WERI-Rb-1 (cell line): Measurements from ENCODE around the gene TTC1.
"Not testable (repeated sequence)": the region's sequence is repeated elsewhere in the genome, so short reads cannot be mapped to it uniquely, and the experiment has no call there.

ENCODE experiments used
- DNase-seq: peaks from one replicate; pipeline ENCODE4 v3.0.0-alpha.2; 2020
- H3K27ac ChIP-seq: fragments of 250-450 bp; sonication (Bioruptor Pico); 2 replicates; pipeline ENCODE4 v1.5.1; 2020; ENCODE audit warnings: mild to moderate bottlenecking, moderate library complexity
- H3K27me3 ChIP-seq: fragments of 250-450 bp; sonication (Bioruptor Pico); 2 replicates; pipeline ENCODE4 v1.5.1; 2021; ENCODE audit warnings: mild to moderate bottlenecking, low read depth, moderate library complexity; ENCODE audit not compliant: insufficient read depth, severe bottlenecking
- H3K36me3 ChIP-seq: fragments of 250-450 bp; sonication (Bioruptor Pico); 2 replicates; pipeline ENCODE4 v1.5.1; 2020; ENCODE audit warnings: mild to moderate bottlenecking, moderate library complexity
- H3K4me3 ChIP-seq: 2 replicates; pipeline ENCODE4 v1.5.1; 2011; ENCODE audit warnings: low read depth, mild to moderate bottlenecking, control low read depth, low read length
- H3K9me3 ChIP-seq: fragments of 250-450 bp; sonication (Bioruptor Pico); 2 replicates; pipeline ENCODE4 v1.5.1; 2021; ENCODE audit warnings: mild to moderate bottlenecking, moderate library complexity; ENCODE audit not compliant: severe bottlenecking
- CTCF ChIP-seq: IDR thresholded peaks from 2 replicates; pipeline ENCODE4 v1.5.1; 2011; ENCODE audit warnings: low read depth, mild to moderate bottlenecking, control low read depth, inconsistent platforms, low read length

TTC1 gene

GRCh38 chr5:159990506-159990905 lies 18.4 kb upstream of the TTC1 start:
- TF ChIP-seq CTCF = no peak
- Histone ChIP-seq H3K4me3 (no peak overlapping the region), H3K27me3 (no peaks in the 10 kb centered on the region), H3K9me3 (peaks cover 5% of the 10 kb centered on the region), H3K36me3 (no peaks in the 10 kb centered on the region), H3K27ac (no peak overlapping the region)
- no peak for DNase-seq

- Histone ChIP-seq H3K4me3 (no peak overlapping the region), H3K27ac (no peak overlapping the region), H3K9me3 (peaks cover 5% of the 10 kb centered on the region), H3K27me3 (no peaks in the 10 kb centered on the region), H3K36me3 (no peaks in the 10 kb centered on the region)
- no peak for TF ChIP-seq CTCF
- no peak for DNase-seq
These were observed 16.4 kb upstream of the TTC1 start for GRCh38 chr5:159992566-159992965.

GRCh38 chr5:159993194-159993593 lies 15.7 kb upstream of the TTC1 start:
- DNase-seq = no peak
- Histone ChIP-seq H3K4me3 (no peak overlapping the region), H3K36me3 (no peaks in the 10 kb centered on the region), H3K27ac (no peak overlapping the region), H3K9me3 (peaks cover 5% of the 10 kb centered on the region), H3K27me3 (no peaks in the 10 kb centered on the region)
- TF ChIP-seq CTCF = no peak

GRCh38 chr5:159995907-159996306 lies 13.0 kb upstream of the TTC1 start:
- no peaks in the 10 kb centered on the region for H3K9me3 ChIP-seq
- H3K4me3 ChIP-seq = no peak overlapping the region
- H3K36me3 ChIP-seq = no peaks in the 10 kb centered on the region
- DNase-seq = no peak
- TF ChIP-seq CTCF = no peak
- no peak overlapping the region for H3K27ac ChIP-seq
- no peaks in the 10 kb centered on the region for H3K27me3 ChIP-seq

- Histone ChIP-seq H3K9me3 (no peaks in the 10 kb centered on the region), H3K27me3 (no peaks in the 10 kb centered on the region), H3K27ac (no peak overlapping the region), H3K36me3 (no peaks in the 10 kb centered on the region), H3K4me3 (no peak overlapping the region)
- DNase-seq = no peak
- no peak for TF ChIP-seq CTCF
These were observed 7.5 kb upstream of the TTC1 start for GRCh38 chr5:160001457-160001856.

- no peaks in the 10 kb centered on the region for H3K9me3 ChIP-seq
- no peak for TF ChIP-seq CTCF
- no peak for DNase-seq
- peaks cover 20% of the 10 kb centered on the region for H3K36me3 ChIP-seq
- no peak overlapping the region for H3K27ac ChIP-seq
- H3K27me3 ChIP-seq = no peaks in the 10 kb centered on the region
- H3K4me3 ChIP-seq = no peak overlapping the region
These were observed 1.4 kb upstream of the TTC1 start for GRCh38 chr5:160007514-160007913.

GRCh38 chr5:160008529-160008876 lies 436 bp upstream of the TTC1 start:
- not testable (repeated sequence) for H3K27me3 ChIP-seq, H3K4me3 ChIP-seq, H3K9me3 ChIP-seq, DNase-seq, H3K27ac ChIP-seq
- peaks cover 27% of the 10 kb centered on the region for H3K36me3 ChIP-seq
